Stimulated activated CD8-positive, alpha-beta memory T cell treated with anti-CD3 and anti-CD28 coated beads, Interleukin-7, amount 100 ng/mL, for 1 hour (primary cell): Measurements from ENCODE around the gene PROKR1.

Experiments used
- DNase-seq, 2 donors: peaks; one replicate each; pipeline ENCODE4 v3.0.0-alpha.2; 2020; ENCODE audit warnings: low read depth in 2 of 2

The PROKR1 gene

GRCh38 chr2:68698567-68699377 is 55.4 kb downstream of the PROKR1 start:
- DNase-seq = no peak

GRCh38 chr2:68700560-68700959 is 57.2 kb downstream of the PROKR1 start:
- no peak for DNase-seq

- DNase-seq = no peak
Observed at GRCh38 chr2:68706637-68707036, 63.3 kb downstream of the PROKR1 start.
